ENCODE results near the gene TMBIM6.
"Not testable (repeated sequence)": the region's sequence is repeated elsewhere in the genome, so short reads cannot be mapped to it uniquely, and the experiment has no call there.

Gene TMBIM6

GRCh38 chr12:49708851-49709250 is 32.5 kb upstream of the TMBIM6 start:
- no peak overlapping the region for H3K27ac ChIP-seq
- no peak for TF ChIP-seq CTCF (conservative IDR thresholded peaks at IDR 0.05)
- no peak for TF ChIP-seq ZFX (IDR thresholded peaks at IDR 0.05)

- not testable (repeated sequence) for H3K27ac ChIP-seq
Observed at GRCh38 chr12:49713952-49714351, 27.4 kb upstream of the TMBIM6 start.

- TF ChIP-seq ZFX (IDR thresholded peaks at IDR 0.05) (no peak), CTCF (conservative IDR thresholded peaks at IDR 0.05) (no peak)
- H3K27ac ChIP-seq, result no peak overlapping the region
Observed at GRCh38 chr12:49716553-49716952, 24.8 kb upstream of the TMBIM6 start.

GRCh38 chr12:49717800-49718199 is 23.6 kb upstream of the TMBIM6 start:
- H3K27ac ChIP-seq, result not testable (repeated sequence)

- peak; percentile 11; the same call in 1 of the 2 replicates for TF ChIP-seq CTCF (conservative IDR thresholded peaks at IDR 0.05)
- no peak for TF ChIP-seq ZFX (IDR thresholded peaks at IDR 0.05)
- no peak overlapping the region for H3K27ac ChIP-seq
Observed at GRCh38 chr12:49720214-49720613, 21.1 kb upstream of the TMBIM6 start.

- H3K27ac ChIP-seq, result not testable (repeated sequence)
Observed at GRCh38 chr12:49721355-49721754, 20.0 kb upstream of the TMBIM6 start.

- no peak for TF ChIP-seq CTCF (conservative IDR thresholded peaks at IDR 0.05)
- TF ChIP-seq ZFX (IDR thresholded peaks at IDR 0.05), result no peak
- H3K27ac ChIP-seq, result no peak overlapping the region
Observed at GRCh38 chr12:49728446-49728845, 12.9 kb upstream of the TMBIM6 start.

GRCh38 chr12:49730050-49730449 is 11.3 kb upstream of the TMBIM6 start:
- no peak for TF ChIP-seq ZFX (IDR thresholded peaks at IDR 0.05)
- no peak for TF ChIP-seq CTCF (conservative IDR thresholded peaks at IDR 0.05)
- H3K27ac ChIP-seq, result no peak overlapping the region

GRCh38 chr12:49730568-49731101 is 10.7 kb upstream of the TMBIM6 start:
- H3K27ac ChIP-seq, result no peak overlapping the region

More at GRCh38 chr12:49730568-49731101, 10.7 kb upstream of the TMBIM6 start:
- TF ChIP-seq CTCF (conservative IDR thresholded peaks at IDR 0.05) (no peak), ZFX (IDR thresholded peaks at IDR 0.05) (no peak)

Data from C4-2B (cell line).